NCI-H2029 treated with DMSO at 0.1 percent for 48 hours (cell line): Measurements from ENCODE around the gene DDX25.
"Not testable (repeated sequence)": the region's sequence is repeated elsewhere in the genome, so short reads cannot be mapped to it uniquely, and the experiment has no call there.

Source experiments
- DNase-seq: peaks from one replicate; lab custom pipeline; 2025; lab: John Stamatoyannopoulos, UW

The DDX25 gene

DNA sequence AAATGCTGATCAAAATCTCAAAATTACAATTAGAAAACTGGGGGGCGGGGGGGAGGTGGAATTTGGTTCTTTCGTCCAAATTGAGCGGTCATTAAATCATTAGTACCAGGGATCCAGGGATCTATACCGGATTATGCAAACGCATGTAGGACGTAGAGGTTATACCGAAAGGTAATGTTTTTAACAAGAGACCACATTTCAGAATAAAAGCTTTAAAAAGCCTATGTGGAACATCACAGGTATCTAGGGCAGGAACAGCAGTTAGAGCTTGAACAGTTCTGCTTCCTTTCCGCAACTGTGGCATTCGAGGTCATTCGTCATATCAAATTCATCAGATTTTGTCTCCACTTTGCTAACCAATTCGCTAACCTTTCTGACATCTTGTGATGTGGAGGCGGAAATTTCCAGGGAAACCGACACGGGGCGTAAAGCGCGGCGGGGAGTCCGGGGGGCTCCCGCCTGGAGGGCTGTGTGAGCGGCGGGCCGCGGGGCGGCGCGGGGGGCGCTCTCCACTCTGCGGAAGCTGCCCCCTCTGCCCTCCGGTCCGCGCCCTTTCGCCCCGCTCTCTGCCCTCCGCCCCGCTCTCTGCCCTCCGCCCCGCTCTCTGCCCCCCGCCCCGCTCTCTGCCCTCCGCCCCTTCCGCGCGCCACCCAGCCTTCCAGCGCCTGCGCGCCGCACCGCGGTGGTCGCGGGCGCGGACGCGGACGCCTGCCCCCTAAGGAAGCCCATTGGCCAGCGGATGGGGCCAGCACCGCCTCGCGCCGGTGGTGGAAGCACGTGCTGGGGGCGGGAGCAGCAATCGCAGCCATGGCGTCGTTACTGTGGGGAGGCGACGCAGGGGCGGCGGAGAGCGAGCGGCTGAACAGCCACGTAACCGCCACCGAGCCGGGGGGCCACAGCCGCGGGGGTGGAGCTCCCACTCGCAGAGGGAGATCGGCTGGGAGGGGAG lies at the start of gene DDX25:
Gene DDX25 (plus strand): TSS at position 798 of the 949 bp plus-strand sequence. CDS start 10 bp downstream, at position 808.
- DNase-seq, result no peak

DNA sequence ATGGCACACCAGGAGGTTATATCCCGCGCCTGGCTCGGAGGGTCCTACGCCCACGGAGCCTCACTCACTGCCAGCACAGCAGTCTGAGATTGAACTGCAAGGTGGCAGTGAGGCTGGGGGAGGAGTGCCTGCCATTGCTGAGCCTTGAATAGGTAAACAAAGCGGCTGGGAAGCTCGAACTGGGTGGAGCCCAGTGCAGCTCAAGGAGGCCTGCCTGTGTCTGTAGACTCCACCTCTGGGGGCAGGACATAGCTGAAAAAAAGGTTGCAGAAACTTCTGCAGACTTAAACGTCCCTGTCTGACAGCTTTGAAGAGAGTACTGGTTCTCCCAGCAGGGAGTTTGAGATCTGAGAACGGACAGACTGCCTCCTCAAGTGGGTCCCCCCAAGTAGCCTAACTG lies 46.6 kb upstream of the DDX25 start:
- not testable (repeated sequence) for DNase-seq

DNA sequence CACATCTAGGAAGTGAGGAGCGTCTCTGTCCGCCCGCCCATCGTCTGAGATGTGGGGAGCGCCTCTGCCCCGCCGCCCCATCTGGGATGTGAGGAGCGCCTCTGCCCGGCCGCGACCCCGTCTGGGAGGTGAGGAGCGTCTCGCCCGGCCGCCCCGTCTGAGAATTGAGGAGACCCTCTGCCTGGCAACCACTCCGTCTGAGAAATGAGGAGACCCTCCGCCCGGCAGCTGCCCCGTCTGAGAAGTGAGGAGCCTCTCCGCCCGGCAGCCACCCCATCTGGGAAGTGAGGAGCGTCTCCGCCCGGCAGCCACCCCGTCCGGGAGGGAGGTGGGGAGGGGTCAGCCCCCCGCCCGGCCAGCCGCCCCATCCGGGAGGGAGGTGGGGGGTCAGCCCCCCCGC lies 41.5 kb upstream of the DDX25 start:
- not testable (repeated sequence) for DNase-seq

DNA sequence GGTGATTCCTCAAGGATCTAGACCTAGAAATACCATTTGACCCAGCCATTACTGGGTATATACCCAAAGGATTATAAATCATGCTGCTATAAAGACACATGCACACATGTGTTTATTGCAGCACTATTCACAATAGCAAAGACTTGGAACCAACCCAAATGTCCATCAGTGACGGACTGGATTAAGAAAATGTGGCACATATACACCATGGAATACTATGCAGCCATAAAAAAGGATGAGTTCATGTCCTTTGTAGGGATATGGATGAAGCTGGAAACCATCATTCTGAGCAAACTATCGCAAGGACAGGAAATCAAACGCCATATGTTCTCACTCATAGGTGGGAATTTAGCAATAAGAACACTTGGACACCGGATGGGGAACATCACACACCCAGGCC lies 39.0 kb upstream of the DDX25 start:
- DNase-seq, result not testable (repeated sequence)

DNA sequence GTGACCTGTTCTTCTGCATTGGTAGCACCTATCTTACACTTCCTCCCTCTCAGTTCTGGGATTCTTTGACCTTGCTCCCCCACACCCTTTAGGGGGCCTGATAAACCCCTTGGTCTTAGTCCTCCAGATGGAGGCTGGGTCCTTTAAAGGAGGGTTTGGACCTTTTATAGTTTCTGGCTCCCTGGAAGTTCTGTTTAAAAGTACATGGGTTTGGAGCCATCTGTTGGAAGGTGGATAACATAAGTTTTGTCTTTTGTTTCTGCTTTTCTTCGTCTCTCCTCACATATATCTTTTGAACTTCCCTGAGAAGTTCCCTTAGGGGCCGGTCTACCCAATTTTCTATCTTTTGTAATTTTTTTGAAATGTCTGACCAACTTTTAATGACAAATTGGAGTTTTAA lies 34.8 kb upstream of the DDX25 start:
- DNase-seq, result no peak

DNA sequence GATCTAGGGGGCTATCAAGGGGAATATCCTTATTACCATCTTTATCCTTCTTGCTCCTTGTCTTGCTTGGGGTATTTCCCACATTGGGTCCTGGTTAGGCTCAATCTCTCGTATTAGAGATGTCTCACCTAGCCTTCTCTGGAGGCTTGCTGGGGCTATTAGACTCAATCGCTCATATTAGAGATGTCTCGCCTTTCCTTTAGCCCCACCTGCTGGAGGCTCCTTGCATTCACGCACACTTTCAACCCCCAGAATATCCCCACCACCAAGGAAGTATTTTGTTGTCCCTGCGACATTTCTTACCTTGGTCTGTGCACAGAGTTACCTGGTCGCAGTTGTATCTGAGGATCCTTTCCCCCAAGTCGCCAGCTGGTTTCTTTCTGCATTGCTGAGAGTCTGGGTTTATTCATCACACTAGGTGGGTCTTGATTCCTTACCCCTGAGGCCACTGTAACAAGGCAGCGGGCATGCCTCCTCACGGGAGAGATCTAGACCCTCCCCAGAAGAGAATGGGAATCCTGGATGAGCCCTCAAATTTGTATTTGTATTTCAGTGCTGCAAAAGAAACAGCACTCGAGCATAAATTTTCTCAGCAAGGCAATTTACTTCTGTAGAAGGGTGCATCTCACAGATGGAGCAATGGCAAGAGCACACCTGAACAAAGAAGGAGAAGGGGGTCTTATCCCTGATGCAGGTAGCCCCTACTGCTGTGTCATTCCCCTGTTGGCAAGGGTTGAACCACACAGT lies 32.7 kb upstream of the DDX25 start:
- no peak for DNase-seq

DNA sequence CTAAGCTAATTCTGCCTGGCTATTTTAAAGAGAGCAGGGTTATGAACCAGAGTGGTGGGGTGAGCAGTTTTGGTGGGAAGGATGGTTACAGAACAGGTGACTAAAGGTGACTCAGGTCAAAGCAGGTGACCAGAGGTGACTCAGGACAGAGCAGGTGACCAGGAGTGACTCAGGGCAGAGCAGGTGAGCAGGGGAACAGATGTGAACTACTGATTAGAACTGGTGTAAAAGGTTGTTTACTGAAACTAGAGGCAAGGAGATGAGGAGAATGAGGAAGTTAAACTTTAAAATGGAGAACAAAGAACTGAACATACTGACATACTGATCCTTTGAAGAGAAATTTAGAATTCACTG lies 32.2 kb upstream of the DDX25 start:
- DNase-seq, result no peak

DNA sequence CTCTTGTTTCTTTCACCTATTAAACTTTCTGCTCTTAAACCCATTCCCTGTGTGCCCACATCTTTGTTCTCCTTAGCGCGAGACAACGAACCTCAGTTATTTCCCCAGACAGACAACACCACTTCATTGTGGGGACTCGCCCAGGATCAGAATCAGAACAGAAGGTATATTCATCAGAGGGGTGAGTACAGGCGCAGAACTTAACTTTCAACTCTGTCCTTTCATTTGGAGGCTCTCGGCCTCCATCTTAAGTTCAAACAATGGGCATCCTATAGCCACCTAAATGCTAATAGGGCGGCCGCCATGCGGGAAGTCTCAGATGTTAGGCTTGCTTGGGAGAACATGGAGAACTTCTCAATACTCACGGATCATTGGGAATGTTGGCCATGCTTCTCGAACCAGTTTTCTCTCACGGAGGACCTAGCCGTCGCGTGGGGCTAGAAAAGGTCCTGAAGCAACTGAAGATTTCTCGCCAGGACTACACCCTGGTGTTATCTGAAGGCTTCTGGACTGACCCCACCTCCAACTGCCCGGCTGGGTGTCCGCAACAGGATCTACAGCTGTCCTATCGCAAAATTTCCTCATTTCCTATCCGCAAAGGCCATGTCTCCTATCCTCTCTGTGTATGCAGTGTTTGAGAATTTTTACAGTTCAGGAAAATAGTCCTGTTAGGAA lies 30.3 kb upstream of the DDX25 start:
- DNase-seq, result no peak

DNA sequence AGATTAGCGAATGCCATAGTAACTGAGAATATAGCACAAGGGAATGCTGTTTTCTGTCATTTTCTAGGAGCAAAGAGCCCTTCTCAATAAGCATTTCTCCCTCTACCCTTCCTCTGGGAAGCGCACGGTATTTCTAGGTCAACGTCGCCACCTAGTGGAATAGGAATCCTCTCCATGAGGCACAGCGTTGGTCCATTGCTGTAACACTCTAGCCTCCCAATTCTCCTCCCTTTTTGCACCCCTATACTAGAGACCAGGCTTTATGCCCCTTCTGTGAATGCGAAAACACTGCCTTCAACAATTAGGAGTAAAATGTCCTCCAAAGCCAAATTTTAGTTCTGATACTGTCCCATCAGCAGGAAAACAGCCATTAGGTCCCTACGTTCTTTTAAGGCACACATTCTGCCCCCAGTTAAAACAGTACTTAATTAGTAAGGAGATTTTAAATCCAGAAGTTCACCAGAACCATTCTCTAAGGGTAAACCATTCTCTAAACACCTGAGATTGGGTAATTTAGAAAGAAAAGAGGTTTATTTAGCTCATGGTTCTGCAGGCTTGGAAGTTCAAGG lies 29.7 kb upstream of the DDX25 start:
- peak; percentile 74 for DNase-seq

DNA sequence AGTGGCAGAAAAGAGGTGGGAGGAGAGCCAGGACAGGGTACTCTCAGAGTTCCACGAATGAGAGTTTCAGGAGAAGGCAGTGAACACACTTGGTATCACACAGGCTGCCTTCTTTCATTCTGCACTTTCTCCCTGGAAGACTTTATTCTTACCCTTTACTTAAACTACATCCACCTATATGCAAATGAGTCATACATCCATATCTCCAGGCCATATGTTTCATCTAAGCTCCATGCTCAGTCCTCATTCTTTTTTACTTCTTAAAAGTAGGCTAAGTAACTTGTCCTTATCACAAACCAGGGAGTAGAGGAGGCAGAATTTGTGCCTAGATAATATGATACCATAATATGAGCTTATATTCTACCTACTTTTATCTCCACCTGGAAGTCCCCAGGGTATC lies 23.0 kb upstream of the DDX25 start:
- DNase-seq, result no peak

DNA sequence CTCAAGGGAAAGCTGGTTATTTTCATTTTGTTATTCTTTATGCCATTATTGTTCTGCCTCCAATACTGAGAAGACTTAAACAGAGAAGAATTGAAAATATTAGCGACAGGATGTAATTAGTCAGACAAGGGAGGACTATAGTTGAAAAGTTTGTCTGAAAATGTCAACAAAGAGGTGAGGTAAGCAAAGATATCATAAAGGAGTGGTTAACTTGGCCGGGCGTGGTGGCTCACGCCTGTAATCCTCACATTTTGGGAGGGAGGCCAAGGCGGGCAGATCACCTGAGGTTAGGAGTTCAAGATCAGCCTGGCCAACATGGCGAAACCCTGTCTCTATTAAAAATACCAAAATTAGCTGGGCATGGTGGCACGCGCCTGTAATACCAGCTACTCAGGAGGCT lies 20.9 kb upstream of the DDX25 start:
- DNase-seq, result no peak

DNA sequence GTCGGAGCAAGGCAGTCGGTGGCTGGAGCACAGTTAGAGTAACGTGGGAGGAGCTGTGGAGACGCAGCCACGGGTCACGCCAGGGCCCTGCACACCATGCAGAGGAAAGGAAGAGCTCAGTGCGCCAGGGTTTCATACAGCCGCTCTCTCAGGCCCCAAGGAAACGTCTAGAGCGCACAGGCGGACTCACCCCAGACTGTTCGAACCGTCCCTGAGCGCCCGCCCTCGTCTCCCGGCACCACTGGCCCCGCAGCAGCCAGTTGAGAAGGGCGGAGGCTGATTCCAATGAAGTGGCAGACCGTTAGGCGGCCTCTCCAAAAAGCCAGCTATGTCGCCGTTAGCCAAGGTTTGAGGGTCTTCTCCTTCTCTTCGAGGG lies 17.3 kb upstream of the DDX25 start:
- peak; percentile 30 for DNase-seq

DNA sequence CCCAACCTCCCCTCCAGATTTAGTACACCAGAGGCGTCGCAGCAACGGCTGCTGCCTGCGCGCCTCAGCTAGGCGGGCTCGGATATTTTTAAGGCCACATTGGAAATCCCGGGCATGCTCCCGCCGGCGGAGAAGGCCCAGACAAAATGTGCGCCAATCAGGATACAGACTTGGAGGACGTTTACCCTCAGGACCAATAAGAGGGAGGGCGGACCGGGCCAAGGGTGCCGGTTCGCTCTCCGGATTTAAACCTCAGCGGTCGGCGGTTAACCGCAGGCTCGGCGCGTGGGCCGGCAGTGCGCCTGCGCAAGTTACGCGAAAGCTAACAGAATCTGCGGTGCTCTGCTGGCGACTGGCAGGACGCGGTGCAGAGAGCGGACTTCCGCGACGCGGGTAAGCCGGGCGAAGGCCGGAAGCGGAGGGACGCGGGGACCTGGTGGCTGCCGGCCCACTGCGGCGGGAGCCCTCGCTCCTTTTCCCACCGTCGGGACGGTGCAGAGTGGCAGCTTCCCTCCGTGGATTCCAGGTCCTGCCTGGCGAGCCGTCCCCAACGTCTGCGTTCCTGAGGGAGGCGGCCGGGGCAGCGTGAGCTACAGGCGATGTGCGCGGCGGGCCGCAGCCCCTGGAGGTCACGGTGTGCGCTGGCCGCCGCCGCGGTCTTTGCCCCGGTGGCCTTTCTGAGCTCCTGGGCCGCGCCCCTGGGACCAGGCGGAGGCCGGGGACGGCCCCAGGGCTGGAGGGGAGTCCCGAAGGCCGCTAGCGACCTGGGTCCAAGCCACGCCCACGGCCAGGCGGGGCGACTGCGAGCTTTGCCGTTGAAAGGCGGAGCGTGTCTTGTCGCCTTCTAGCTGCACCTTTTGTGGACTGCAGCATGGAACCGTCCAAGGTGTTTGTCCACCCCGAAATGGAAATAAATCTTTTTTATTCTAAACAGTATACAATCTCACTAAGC lies 16.7 kb upstream of the DDX25 start, which contains the start of gene HYLS1:
Gene HYLS1 (plus strand): TSS at position 296 of the 952 bp plus-strand sequence. CDS start 11,701 bp downstream, outside the sequence.
- DNase-seq, result peak; percentile 96

DNA sequence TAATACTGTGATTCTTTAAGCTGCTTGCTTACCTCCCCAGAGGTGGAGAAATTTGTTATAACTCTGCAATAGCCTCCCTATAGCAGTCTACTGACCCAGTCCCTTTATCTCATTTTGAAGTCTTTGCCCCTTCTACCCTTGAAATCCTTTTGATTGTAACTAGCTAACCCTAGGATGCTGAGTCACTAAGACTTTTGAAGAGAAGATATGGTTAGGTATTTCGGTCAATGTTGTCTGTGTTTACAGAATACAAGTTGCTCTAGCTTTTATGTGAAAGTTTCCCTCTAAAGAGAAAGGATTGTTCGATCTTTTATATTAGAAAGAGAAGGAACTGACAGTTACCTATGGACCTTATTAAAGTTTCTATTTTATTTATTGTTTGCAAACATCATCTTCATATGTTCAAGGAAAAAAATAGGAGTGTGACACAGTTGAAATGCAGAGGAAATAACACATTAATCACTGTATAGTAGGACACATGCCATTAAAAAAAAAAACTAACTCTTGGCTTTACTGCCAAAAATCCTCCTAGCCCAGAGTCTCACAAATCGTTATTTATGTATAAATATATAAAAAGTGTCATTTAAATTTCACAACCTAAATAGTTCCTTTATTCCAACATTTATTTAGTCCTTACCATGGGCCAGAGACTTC lies 13.7 kb upstream of the DDX25 start:
- no peak for DNase-seq

DNA sequence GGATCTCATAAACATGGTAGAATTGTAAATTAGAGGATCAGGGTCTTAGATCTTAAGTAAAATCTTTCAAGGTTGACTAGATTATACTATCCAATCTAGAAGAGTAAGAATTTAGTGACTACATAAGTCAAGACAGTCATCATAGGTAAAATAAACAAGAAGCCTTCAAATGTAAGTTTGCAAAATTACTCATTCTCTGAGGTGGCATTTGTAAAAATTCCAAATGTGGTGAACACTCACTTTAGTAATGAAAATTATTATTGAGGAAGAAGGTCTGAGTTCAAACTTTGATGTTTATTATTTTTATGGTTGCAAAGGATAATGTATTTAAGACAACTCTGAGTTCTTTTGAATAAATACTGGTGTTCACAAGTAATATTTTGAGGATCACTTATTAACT lies 12.2 kb upstream of the DDX25 start:
- no peak for DNase-seq

DNA sequence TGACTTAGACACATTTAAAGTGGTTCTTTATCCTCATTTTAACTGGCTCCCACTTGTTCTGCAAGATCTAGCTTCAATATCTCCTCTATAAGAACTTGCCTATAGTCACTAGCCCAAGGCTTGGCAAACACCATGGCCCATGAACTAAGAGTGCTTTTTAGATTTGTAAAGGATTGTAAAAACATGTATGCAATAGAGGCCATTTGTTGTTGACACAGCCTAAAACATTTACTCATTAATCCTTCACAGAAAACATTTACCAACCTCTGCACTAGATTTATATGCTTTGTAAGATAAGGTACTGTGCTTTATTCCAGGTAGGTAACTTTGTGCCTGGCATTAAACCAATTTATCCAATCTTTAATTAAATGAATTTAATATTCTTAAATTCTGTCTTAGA lies 11.3 kb upstream of the DDX25 start:
- no peak for DNase-seq

DNA sequence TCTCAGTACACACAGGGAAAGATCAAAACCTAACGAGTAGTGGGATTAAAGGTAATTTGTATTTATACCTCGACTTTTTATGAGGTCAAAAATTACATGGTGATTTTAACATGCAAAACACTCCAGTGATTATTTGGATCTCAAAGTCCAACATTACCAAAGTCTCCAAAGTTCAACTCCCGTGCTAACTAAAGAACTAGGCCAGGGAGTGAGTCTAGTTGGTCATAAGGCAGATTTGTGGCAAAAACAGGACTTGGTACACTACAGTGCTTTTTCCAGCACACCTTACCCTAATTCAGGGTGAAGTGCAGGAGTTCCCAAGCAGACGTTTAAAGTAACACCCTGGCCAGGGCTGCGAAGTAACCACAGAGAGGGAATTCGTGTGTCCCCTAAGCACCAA lies 2.4 kb upstream of the DDX25 start:
- DNase-seq, result no peak

DNA sequence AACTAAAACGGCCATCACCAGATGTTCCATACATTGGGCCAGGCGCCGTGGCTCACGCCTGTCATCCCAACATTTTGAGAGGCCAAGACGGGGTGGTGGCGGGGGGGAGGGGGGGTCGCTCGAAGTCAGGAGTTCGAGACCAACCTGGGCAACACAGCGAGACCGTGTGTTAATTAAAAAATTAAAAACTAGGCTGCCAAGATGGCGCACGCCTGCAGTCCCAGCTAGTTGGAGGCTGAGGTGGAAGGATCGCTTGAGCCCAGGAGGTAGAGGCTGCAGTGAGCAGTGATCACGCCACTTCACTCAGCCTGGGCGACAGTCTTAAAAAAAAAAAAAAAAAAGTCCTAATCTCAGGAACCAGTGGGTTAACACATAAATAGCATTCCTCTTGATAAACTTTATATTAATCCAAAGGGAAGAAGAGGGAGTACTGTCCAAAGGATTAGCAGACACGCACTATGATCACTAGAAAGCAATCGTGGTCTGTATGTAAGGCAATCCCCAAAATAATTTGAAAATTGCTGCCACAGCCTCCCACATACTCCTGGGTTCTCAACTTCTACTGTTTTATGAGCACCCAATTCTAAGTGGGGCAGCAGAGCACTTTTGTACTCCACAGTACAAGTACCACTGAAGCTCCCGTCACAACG lies 1.9 kb upstream of the DDX25 start:
- no peak for DNase-seq

DNA sequence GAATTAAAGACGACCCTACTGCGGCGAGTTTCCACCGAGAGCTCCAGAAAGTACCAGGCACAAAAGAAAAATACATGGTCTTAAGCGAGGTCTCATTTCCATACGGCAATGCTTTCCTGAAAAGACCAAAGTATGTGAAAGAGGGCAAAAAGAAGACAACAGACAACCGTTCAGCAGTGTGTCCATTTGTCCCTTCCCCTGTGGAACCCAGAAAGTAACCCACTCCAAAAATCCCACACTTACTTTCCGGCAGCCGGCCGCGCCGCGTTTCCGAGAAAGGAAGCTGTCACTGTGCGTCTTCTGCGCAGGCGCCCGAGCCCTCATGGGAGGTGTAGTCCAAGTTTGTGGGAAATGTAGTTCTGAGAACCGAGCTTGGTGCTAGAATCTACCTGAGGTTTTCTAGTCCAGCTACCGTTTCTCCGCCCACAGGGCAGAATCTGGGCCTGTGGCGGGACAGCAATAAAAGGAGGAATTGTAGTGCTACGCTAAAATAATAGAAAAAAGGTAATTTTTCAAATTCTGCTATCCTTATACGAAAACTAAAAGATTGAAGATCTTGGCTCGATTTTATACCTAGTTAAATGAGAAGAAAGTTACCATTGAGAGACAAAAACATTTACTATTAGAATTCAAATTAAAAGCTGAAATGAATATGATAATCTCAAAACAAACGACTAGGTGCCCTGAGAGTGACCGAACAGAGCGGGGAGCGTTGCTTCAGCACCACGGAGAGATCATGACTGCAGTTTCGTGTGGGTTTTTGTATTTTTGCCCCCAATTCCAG lies 1.2 kb upstream of the DDX25 start, which contains the start of gene PUS3:
Gene PUS3 (minus strand): TSS at position 280 of the 784 bp plus-strand sequence. CDS start 6,922 bp downstream, outside the sequence.
- DNase-seq, result peak; percentile 85
